ENCODE data around the gene FSTL3.

- TF ChIP-seq EZH2 (IDR thresholded peaks at IDR 0.05; ENCODE audit: low read depth, low read length, severe bottlenecking) (no peak), POLR2AphosphoS5 (IDR thresholded peaks at IDR 0.05; ENCODE audit: low read depth, low read length) (no peak), CTCF (IDR thresholded peaks at IDR 0.05; ENCODE audit: control extremely low read depth in 1 of 3, insufficient read depth in 1 of 3, low read depth in 1 of 3, low read length in 3 of 3) (no peak), RAD21 (IDR thresholded peaks at IDR 0.05 in 1 of 2, conservative IDR thresholded peaks at IDR 0.05 in 1 of 2; ENCODE audit: low read depth in 2 of 2, low read length in 2 of 2) (no peak), NRF1 (IDR thresholded peaks at IDR 0.05; ENCODE audit: low read depth, low read length) (no peak), HDAC2 (IDR thresholded peaks at IDR 0.05; ENCODE audit: borderline replicate concordance in 1 of 2, low read depth in 2 of 2, low read length in 2 of 2) (no peak), CEBPB (IDR thresholded peaks at IDR 0.05; ENCODE audit: low read depth, low read length) (no peak), E2F6 (IDR thresholded peaks at IDR 0.05) (no peak), ASH2L (IDR thresholded peaks at IDR 0.05; ENCODE audit: low read length) (no peak)
Observed at GRCh38 chr19:710767-711166, 34.6 kb downstream of the FSTL3 start.
